ENCODE results near the gene ST8SIA5. TPM values are rescaled to one million over a fixed set of nuclear protein-coding genes. Genes with fewer than 3 reads are reported as not detected.

The ST8SIA5 gene
- total and polyA plus RNA-seq, 2 experiments from 2014 or later = 3.3 to 4.8 TPM

- no peak for TF ChIP-seq ZNF462 (CRISPR knock-in tag; IDR thresholded peaks at IDR 0.05)
- TF ChIP-seq ZNF331 (CRISPR knock-in tag; IDR thresholded peaks at IDR 0.05; ENCODE audit: low read depth) = no peak
These were observed 56.6 kb downstream of the ST8SIA5 start (continued) for GRCh38 chr18:46700066-46700824.

- ATAC-seq (no peak), DNase-seq (ENCODE audit: low spot score) (no peak)
- Histone ChIP-seq H3K4me2 (no peak overlapping the region), H3K9me2 (ENCODE audit: insufficient read depth) (no peaks in the 10 kb centered on the region), H3K79me2 (replicated peaks; ENCODE audit: insufficient read depth) (no peaks in the 10 kb centered on the region), H3K27ac (ENCODE audit: low read depth) (no peak overlapping the region), H3F3A (replicated peaks; ENCODE audit: low read depth) (no peaks in the 10 kb centered on the region), H2AFZ (no peak overlapping the region), H4K20me1 (replicated peaks; ENCODE audit: insufficient read depth) (no peaks in the 10 kb centered on the region), H3K27me3 (ENCODE audit: insufficient read depth) (no peaks in the 10 kb centered on the region), H3K4me1 (ENCODE audit: insufficient read depth) (peaks cover 8% of the 10 kb centered on the region; the same call in 1 of the 2 replicates), H3K4me3 (no peak overlapping the region), H3K36me3 (ENCODE audit: insufficient read depth) (no peaks in the 10 kb centered on the region)
- TF ChIP-seq ETS1 (IDR thresholded peaks at IDR 0.05) (no peak), ZNF114 (CRISPR knock-in tag; IDR thresholded peaks at IDR 0.05) (no peak), CREB1 (CRISPR knock-in tag; IDR thresholded peaks at IDR 0.05; ENCODE audit: low read depth) (no peak), EZH2phosphoT487 (IDR thresholded peaks at IDR 0.05; ENCODE audit: unreplicated experiment) (no peak), ZNF462 (CRISPR knock-in tag; IDR thresholded peaks at IDR 0.05) (no peak)
- peaks cover 2% of the 10 kb centered on the region; the same call in 2 of the 3 replicates for H3K9me3 Mint-ChIP-seq
- no peak overlapping the region for H3K4me3 Mint-ChIP-seq
- no peaks in the 10 kb centered on the region for H3K36me3 Mint-ChIP-seq (ENCODE audit: low read depth)
- peaks cover 9% of the 10 kb centered on the region for H3K27me3 Mint-ChIP-seq (ENCODE audit: insufficient read depth, low read depth, poor library complexity)
- H3K27ac Mint-ChIP-seq = no peak overlapping the region
- H3K4me1 Mint-ChIP-seq = peaks cover 22% of the 10 kb centered on the region
These were observed 60.2 kb downstream of the ST8SIA5 start for GRCh38 chr18:46696702-46697101.
